ENCODE results near the gene NT5C3A. TPM values are rescaled to one million over a fixed set of nuclear protein-coding genes. Genes with fewer than 3 reads are reported as not detected.

Gene NT5C3A
- total RNA-seq, 1 experiment from 2014 or later = 18.6 TPM

- TF ChIP-seq FOXP4 (CRISPR knock-in tag; IDR thresholded peaks at IDR 0.05) (no peak), SMAD3 (CRISPR knock-in tag; IDR thresholded peaks at IDR 0.05; ENCODE audit: borderline replicate concordance) (no peak), GABPB1 (CRISPR knock-in tag; IDR thresholded peaks at IDR 0.05) (no peak), NR2C2 (CRISPR knock-in tag; IDR thresholded peaks at IDR 0.05) (no peak), ZNF423 (CRISPR knock-in tag; IDR thresholded peaks at IDR 0.05) (no peak), MLX (CRISPR knock-in tag; IDR thresholded peaks at IDR 0.05) (no peak)
- TF ChIP-seq, protein P1, sequence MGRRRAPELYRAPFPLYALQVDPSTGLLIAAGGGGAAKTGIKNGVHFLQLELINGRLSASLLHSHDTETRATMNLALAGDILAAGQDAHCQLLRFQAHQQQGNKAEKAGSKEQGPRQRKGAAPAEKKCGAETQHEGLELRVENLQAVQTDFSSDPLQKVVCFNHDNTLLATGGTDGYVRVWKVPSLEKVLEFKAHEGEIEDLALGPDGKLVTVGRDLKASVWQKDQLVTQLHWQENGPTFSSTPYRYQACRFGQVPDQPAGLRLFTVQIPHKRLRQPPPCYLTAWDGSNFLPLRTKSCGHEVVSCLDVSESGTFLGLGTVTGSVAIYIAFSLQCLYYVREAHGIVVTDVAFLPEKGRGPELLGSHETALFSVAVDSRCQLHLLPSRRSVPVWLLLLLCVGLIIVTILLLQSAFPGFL (CRISPR knock-in tag; IDR thresholded peaks at IDR 0.05; ENCODE audit: borderline replicate concordance) = no peak
- TF ChIP-seq, protein P2, sequence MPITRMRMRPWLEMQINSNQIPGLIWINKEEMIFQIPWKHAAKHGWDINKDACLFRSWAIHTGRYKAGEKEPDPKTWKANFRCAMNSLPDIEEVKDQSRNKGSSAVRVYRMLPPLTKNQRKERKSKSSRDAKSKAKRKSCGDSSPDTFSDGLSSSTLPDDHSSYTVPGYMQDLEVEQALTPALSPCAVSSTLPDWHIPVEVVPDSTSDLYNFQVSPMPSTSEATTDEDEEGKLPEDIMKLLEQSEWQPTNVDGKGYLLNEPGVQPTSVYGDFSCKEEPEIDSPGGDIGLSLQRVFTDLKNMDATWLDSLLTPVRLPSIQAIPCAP (CRISPR knock-in tag; IDR thresholded peaks at IDR 0.05) = no peak
These were observed 26.8 kb downstream of the NT5C3A start (continued) for GRCh38 chr7:33035776-33036175.

DNA sequence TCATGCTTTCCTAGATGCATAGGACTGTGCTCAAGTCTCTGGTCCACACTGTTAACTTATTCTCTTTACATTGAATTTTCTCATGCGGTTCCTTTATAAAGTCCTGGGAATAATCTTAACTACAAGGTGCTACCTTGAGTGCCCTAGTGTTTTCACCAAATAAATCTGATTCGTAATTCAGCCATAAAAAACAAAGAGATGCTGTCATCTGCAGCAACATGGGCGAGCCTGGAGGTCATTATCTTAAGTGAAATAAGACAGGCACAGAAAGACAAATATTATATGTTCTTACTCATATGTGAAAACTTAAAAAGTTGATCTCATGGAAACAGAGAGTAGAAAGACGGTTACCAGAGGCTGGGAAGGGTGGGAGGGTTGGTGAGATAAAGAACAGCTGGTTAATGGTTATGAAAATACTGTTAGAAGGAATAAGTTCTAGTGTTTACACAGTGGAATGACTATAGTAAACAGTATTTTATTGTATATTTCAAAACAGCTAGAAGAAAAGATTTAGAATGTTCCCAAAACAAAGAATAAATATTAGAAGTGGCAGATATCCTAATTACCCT is 38.3 kb downstream of the NT5C3A start:
- H3K9me3 Mint-ChIP-seq = no peaks in the 10 kb centered on the region
- ATAC-seq (no peak), DNase-seq (ENCODE audit: low spot score) (no peak)
- H3K27ac Mint-ChIP-seq = no peak overlapping the region
- CTCF ChIA-PET = no interaction called here
- H3K4me3 Mint-ChIP-seq = no peak overlapping the region
- H3K27me3 Mint-ChIP-seq (ENCODE audit: low read depth) = no peaks in the 10 kb centered on the region
- peaks cover 13% of the 10 kb centered on the region for H3K36me3 Mint-ChIP-seq
- TF ChIP-seq ZNF263 (CRISPR knock-in tag; IDR thresholded peaks at IDR 0.05; ENCODE audit: low read depth) (no peak), MYBL2 (CRISPR knock-in tag; IDR thresholded peaks at IDR 0.05) (no peak), SP1 (CRISPR knock-in tag; conservative IDR thresholded peaks at IDR 0.05) (no peak), ZNF317 (CRISPR knock-in tag; IDR thresholded peaks at IDR 0.05; ENCODE audit: borderline replicate concordance, low read depth) (no peak), CDX4 (CRISPR knock-in tag; IDR thresholded peaks at IDR 0.05; ENCODE audit: borderline replicate concordance) (no peak), SMAD4 (CRISPR knock-in tag; IDR thresholded peaks at IDR 0.05) (no peak), ATF1 (CRISPR knock-in tag; IDR thresholded peaks at IDR 0.05) (no peak), RELA (CRISPR knock-in tag; IDR thresholded peaks at IDR 0.05; ENCODE audit: borderline replicate concordance) (no peak), NR3C1 (CRISPR knock-in tag; conservative IDR thresholded peaks at IDR 0.05; ENCODE audit: low read depth) (no peak), NFE2L1 (CRISPR knock-in tag; IDR thresholded peaks at IDR 0.05) (no peak), NFYB (CRISPR knock-in tag; conservative IDR thresholded peaks at IDR 0.05; ENCODE audit: low read depth) (no peak), ZNF281 (CRISPR knock-in tag; IDR thresholded peaks at IDR 0.05) (no peak), PRRX2 (CRISPR knock-in tag; IDR thresholded peaks at IDR 0.05) (no peak), OVOL2 (CRISPR knock-in tag; IDR thresholded peaks at IDR 0.05; ENCODE audit: borderline replicate concordance) (no peak), GABPB1 (CRISPR knock-in tag; IDR thresholded peaks at IDR 0.05) (no peak)
- TF ChIP-seq, protein P3, sequence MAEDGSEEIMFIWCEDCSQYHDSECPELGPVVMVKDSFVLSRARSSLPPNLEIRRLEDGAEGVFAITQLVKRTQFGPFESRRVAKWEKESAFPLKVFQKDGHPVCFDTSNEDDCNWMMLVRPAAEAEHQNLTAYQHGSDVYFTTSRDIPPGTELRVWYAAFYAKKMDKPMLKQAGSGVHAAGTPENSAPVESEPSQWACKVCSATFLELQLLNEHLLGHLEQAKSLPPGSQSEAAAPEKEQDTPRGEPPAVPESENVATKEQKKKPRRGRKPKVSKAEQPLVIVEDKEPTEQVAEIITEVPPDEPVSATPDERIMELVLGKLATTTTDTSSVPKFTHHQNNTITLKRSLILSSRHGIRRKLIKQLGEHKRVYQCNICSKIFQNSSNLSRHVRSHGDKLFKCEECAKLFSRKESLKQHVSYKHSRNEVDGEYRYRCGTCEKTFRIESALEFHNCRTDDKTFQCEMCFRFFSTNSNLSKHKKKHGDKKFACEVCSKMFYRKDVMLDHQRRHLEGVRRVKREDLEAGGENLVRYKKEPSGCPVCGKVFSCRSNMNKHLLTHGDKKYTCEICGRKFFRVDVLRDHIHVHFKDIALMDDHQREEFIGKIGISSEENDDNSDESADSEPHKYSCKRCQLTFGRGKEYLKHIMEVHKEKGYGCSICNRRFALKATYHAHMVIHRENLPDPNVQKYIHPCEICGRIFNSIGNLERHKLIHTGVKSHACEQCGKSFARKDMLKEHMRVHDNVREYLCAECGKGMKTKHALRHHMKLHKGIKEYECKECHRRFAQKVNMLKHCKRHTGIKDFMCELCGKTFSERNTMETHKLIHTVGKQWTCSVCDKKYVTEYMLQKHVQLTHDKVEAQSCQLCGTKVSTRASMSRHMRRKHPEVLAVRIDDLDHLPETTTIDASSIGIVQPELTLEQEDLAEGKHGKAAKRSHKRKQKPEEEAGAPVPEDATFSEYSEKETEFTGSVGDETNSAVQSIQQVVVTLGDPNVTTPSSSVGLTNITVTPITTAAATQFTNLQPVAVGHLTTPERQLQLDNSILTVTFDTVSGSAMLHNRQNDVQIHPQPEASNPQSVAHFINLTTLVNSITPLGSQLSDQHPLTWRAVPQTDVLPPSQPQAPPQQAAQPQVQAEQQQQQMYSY (CRISPR knock-in tag; IDR thresholded peaks at IDR 0.05) = no peak
- TF ChIP-seq, protein P4, sequence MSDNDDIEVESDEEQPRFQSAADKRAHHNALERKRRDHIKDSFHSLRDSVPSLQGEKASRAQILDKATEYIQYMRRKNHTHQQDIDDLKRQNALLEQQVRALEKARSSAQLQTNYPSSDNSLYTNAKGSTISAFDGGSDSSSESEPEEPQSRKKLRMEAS (CRISPR knock-in tag; IDR thresholded peaks at IDR 0.05) = no peak
- TF ChIP-seq, protein P5, sequence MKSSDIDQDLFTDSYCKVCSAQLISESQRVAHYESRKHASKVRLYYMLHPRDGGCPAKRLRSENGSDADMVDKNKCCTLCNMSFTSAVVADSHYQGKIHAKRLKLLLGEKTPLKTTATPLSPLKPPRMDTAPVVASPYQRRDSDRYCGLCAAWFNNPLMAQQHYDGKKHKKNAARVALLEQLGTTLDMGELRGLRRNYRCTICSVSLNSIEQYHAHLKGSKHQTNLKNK (CRISPR knock-in tag; IDR thresholded peaks at IDR 0.05) = no peak
- POLR2A ChIA-PET = no interaction called here
- no peaks in the 10 kb centered on the region for H3K4me1 Mint-ChIP-seq

All from WTC11 (cell line).